Measurements from ENCODE around the gene ATP6AP1. TPM values are rescaled to one million over a fixed set of nuclear protein-coding genes. Genes with fewer than 3 reads are reported as not detected.

The ATP6AP1 gene
- polyA plus RNA-seq, 4 donors, result 155 to 184 (median 168) TPM

- DNase-seq (ENCODE audit: low read depth in 4 of 4, low spot score in 3 of 4), result no peak
Measured at GRCh38 chrX:154443992-154444754, 15.7 kb downstream of the ATP6AP1 start, which contains the start of gene FAM50A. Gene FAM50A (plus strand): TSS chrX:154444141. CDS start chrX:154444236, 95 bp downstream.

GRCh38 chrX:154444755-154445246, 16.3 kb downstream of the ATP6AP1 start:
- no peak for DNase-seq (ENCODE audit: low read depth in 4 of 4, low spot score in 3 of 4)

GRCh38 chrX:154445776-154446175, 17.3 kb downstream of the ATP6AP1 start:
- DNase-seq (ENCODE audit: low read depth in 4 of 4, low spot score in 3 of 4), result no peak

GRCh38 chrX:154446430-154446829, 18.0 kb downstream of the ATP6AP1 start:
- DNase-seq (ENCODE audit: low read depth in 4 of 4, low spot score in 3 of 4), result no peak

- DNase-seq (ENCODE audit: low read depth in 4 of 4, low spot score in 3 of 4), result no peak
Measured at GRCh38 chrX:154448484-154448883, 20.0 kb downstream of the ATP6AP1 start.

- no peak for DNase-seq (ENCODE audit: low read depth in 4 of 4, low spot score in 3 of 4)
Measured at GRCh38 chrX:154449618-154450017, 21.1 kb downstream of the ATP6AP1 start.

GRCh38 chrX:154450312-154450711, 21.8 kb downstream of the ATP6AP1 start:
- no peak for DNase-seq (ENCODE audit: low read depth in 4 of 4, low spot score in 3 of 4)

- no peak for DNase-seq (ENCODE audit: low read depth in 4 of 4, low spot score in 3 of 4)
Measured at GRCh38 chrX:154452823-154453222, 24.3 kb downstream of the ATP6AP1 start.

- no peak for DNase-seq (ENCODE audit: low read depth in 4 of 4, low spot score in 3 of 4)
Measured at GRCh38 chrX:154457491-154458115, 29.1 kb downstream of the ATP6AP1 start.

GRCh38 chrX:154458116-154458953, 29.9 kb downstream of the ATP6AP1 start, which contains the start of gene PLXNA3:
Gene PLXNA3 (plus strand): TSS chrX:154458281. CDS start chrX:154460184, 1,903 bp downstream.
- no peak for DNase-seq (ENCODE audit: low read depth in 4 of 4, low spot score in 3 of 4)

- no peak for DNase-seq (ENCODE audit: low read depth in 4 of 4, low spot score in 3 of 4)
Measured at GRCh38 chrX:154458954-154459778, 30.7 kb downstream of the ATP6AP1 start.

GRCh38 chrX:154459832-154460231, 31.4 kb downstream of the ATP6AP1 start:
- DNase-seq (ENCODE audit: low read depth in 4 of 4, low spot score in 3 of 4), result no peak

GRCh38 chrX:154460326-154460725, 31.8 kb downstream of the ATP6AP1 start:
- no peak for DNase-seq (ENCODE audit: low read depth in 4 of 4, low spot score in 3 of 4)

- DNase-seq (ENCODE audit: low read depth in 4 of 4, low spot score in 3 of 4), result no peak
Measured at GRCh38 chrX:154462396-154462795, 33.9 kb downstream of the ATP6AP1 start.

GRCh38 chrX:154463611-154464220, 35.2 kb downstream of the ATP6AP1 start:
- DNase-seq (ENCODE audit: low read depth in 4 of 4, low spot score in 3 of 4), result no peak

GRCh38 chrX:154464806-154465365, 36.4 kb downstream of the ATP6AP1 start:
- no peak for DNase-seq (ENCODE audit: low read depth in 4 of 4, low spot score in 3 of 4)

GRCh38 chrX:154465601-154466000, 37.1 kb downstream of the ATP6AP1 start:
- DNase-seq (ENCODE audit: low read depth in 4 of 4, low spot score in 3 of 4), result no peak

- DNase-seq (ENCODE audit: low read depth in 4 of 4, low spot score in 3 of 4), result no peak
Measured at GRCh38 chrX:154466036-154466435, 37.6 kb downstream of the ATP6AP1 start.

- no peak for DNase-seq (ENCODE audit: low read depth in 4 of 4, low spot score in 3 of 4)
Measured at GRCh38 chrX:154466907-154467306, 38.4 kb downstream of the ATP6AP1 start.

Data from right renal pelvis (tissue), 4 donors.